IPS DF 6.9 (cell line): ENCODE measurements around the gene COQ3.

Experiments
- DNase-seq: peaks from one replicate; pipeline ENCODE4 v3.0.0-alpha.2; 2013; ENCODE audit warnings: low read depth, low spot score
- H3K27ac ChIP-seq: one replicate; pipeline ENCODE4 v1.5.1; 2013; ENCODE audit warnings: low read length, control low read depth
- H3K27me3 ChIP-seq: 2 replicates; pipeline ENCODE4 v1.6.1; 2013; ENCODE audit warnings: mild to moderate bottlenecking, low read length; ENCODE audit not compliant: control insufficient read depth, insufficient read depth
- H3K36me3 ChIP-seq: 2 replicates; pipeline ENCODE4 v1.6.1; 2013; ENCODE audit warnings: low read length; ENCODE audit not compliant: control insufficient read depth, insufficient read depth
- H3K4me1 ChIP-seq: 2 replicates; pipeline ENCODE4 v1.6.1; 2013; ENCODE audit warnings: low read length; ENCODE audit not compliant: control insufficient read depth, insufficient read depth
- H3K4me3 ChIP-seq: 2 replicates; pipeline ENCODE4 v1.5.1; 2013; ENCODE audit warnings: mild to moderate bottlenecking, low read length
- H3K9me3 ChIP-seq: 2 replicates; pipeline ENCODE4 v1.6.1; 2013; ENCODE audit warnings: low read length, inconsistent platforms; ENCODE audit not compliant: control insufficient read depth, insufficient read depth
- WGBS: extraction: QIAGEN DNeasy Blood & Tissue Kit; methylation state at CpG from one replicate; pipeline ENCODE4 v1.1.7; 2013; ENCODE audit warnings: mixed read lengths, missing lambda C conversion rate; ENCODE audit not compliant: insufficient read length, insufficient coverage; 5-methylcytosine and 5-hydroxymethylcytosine counted together

Gene COQ3

DNA sequence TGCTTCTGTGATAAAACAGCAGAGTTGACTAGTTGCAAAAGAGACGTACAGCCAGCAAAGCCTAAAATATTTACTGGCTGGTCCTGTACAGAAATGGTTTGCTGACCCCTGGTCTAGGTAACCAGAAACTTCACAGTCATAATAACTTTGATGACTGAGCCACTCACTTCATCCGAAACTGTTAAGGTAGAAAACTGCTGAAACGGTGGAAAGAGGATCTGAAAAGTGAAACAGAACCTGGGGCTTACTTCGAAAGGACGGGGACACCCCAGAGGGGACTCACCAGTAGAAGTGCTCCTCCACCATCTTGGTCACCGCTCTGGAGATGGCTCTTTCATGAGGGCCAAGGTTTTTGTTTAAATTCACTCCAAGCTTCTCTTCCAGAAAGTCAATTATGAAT is 60.9 kb downstream of the COQ3 start:
- Histone ChIP-seq H3K9me3 (no peaks in the 10 kb centered on the region), H3K27me3 (no peaks in the 10 kb centered on the region), H3K27ac (no peak overlapping the region), H3K36me3 (no peaks in the 10 kb centered on the region; the same call in 1 of the 2 replicates), H3K4me1 (no peaks in the 10 kb centered on the region), H3K4me3 (no peak overlapping the region)
- WGBS: no CpG with 5 or more reads among the region's 6 CpGs
- no peak for DNase-seq

DNA sequence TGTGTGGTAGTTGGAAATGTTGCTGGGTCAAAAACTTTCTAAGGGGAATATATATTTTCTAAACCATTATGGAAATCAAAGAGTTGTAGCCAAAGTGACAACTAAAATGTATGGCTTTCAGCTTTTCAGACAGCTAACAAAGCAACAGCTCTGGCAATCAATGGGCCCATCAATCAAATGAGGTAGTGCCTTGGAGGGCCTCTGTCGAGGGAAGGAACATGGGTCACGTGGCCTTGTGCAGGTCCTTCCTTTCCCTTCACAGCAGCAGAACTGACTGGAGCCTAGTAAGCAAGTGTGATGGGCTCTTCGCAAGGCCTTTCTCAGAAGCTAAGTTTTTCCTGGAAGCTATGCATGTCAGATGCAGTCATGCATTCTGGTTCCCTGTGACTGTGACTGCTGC is 62.5 kb downstream of the COQ3 start:
- Histone ChIP-seq H3K27ac (no peak overlapping the region), H3K4me3 (no peak overlapping the region), H3K27me3 (no peaks in the 10 kb centered on the region), H3K9me3 (no peaks in the 10 kb centered on the region), H3K36me3 (no peaks in the 10 kb centered on the region; the same call in 1 of the 2 replicates), H3K4me1 (no peaks in the 10 kb centered on the region)
- WGBS: no CpG with 5 or more reads among the region's 3 CpGs
- DNase-seq: no peak

DNA sequence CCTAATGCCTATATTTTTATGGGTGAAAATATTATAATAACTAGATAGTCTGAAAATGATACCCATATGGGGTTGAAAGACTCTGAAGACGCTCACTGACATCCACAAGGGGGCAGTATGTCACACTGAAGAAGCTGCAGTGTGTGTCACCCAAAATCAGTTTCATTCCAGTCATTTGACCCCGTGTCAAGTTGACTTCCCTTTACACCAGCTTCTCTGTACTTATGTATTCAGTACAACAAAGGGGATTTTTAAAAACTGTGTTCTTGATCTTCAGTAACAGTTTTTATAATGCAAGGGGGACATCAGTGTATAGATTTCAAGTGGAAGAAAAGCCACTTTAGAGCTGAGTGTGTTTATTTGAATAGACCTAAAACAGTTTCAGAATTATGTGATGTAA is 63.8 kb downstream of the COQ3 start:
- Histone ChIP-seq H3K4me3 (no peak overlapping the region), H3K9me3 (no peaks in the 10 kb centered on the region), H3K27me3 (no peaks in the 10 kb centered on the region), H3K4me1 (no peaks in the 10 kb centered on the region), H3K36me3 (no peaks in the 10 kb centered on the region; the same call in 1 of the 2 replicates), H3K27ac (no peak overlapping the region)
- DNase-seq: no peak
- no CpG with 5 or more reads among the region's 2 CpGs for WGBS

DNA sequence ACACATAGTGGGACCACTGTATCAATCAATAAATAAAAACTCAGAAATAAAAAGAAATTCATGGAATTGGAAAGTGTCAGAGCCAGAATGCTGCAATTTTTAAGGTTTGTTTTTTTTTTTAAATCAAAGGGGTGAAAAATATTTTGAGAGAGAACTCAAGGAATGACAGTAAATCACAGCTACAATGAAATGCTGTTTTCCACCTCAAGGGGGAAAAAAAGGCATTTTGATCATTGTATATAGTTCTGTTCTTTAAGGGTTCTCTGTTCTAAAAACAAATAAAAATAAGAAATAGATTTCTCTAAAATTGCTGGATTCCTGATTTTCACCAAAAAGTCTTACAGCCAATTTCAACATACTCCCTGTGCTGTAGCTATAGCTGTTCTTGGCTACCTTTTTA is 69.0 kb downstream of the COQ3 start:
- no peak overlapping the region for H3K4me3 ChIP-seq

More for the DNA sequence above, 69.0 kb downstream of the COQ3 start:
- no peaks in the 10 kb centered on the region for H3K9me3 ChIP-seq
- H3K4me1 ChIP-seq: no peaks in the 10 kb centered on the region
- DNase-seq: no peak
- no peaks in the 10 kb centered on the region for H3K27me3 ChIP-seq
- no peak overlapping the region for H3K27ac ChIP-seq
- H3K36me3 ChIP-seq: no peaks in the 10 kb centered on the region; the same call in 1 of the 2 replicates
